Prostate gland (tissue), 2 donors: ENCODE measurements around the gene DHRS4L2. TPM values are rescaled to one million over a fixed set of nuclear protein-coding genes. Genes with fewer than 3 reads are reported as not detected.
"Not testable (repeated sequence)": the region's sequence is repeated elsewhere in the genome, so short reads cannot be mapped to it uniquely, and the experiment has no call there.

Source experiments
- DNase-seq: peaks from one replicate; pipeline ENCODE4 v3.0.0-alpha.2; 2019; ENCODE audit warnings: low spot score
- H3K27ac ChIP-seq, 2 donors: fragments of 200-600 bp; sonication (generic); 2 replicates each; pipeline ENCODE4 v1.5.1; 2017 to 2019
- H3K27me3 ChIP-seq: fragments of 200-600 bp; sonication (generic); replicated peaks from 2 replicates; pipeline ENCODE4 v1.5.1; 2019; ENCODE audit not compliant: insufficient read depth
- H3K36me3 ChIP-seq, 2 donors: fragments of 200-600 bp; sonication (generic); 1 replicate in 1 of 2; 2 replicates in 1 of 2; pipeline versions ENCODE4 v1.5.1 to v1.8.1; 2017 to 2019
- H3K4me1 ChIP-seq: fragments of 200-600 bp; sonication (generic); replicated peaks from 2 replicates; pipeline ENCODE4 v1.5.1; 2019
- H3K4me3 ChIP-seq, 2 donors: fragments of 200-600 bp; sonication (generic); 2 replicates each; pipeline ENCODE4 v1.5.1; 2017 to 2019
- H3K9me3 ChIP-seq: fragments of 200-600 bp; sonication (generic); 2 replicates; pipeline ENCODE4 v1.5.1; 2017
- CTCF ChIP-seq, 4 experiments: fragments of 200-600 bp in 2 of 4; fragments of 450-650 bp in 2 of 4; sonication (generic) in 2 of 4; IDR thresholded peaks; 1 replicate in 3 of 4; 2 replicates in 1 of 4; pipeline ENCODE4 v1.5.1; 2016 to 2019; ENCODE audit warnings: antibody characterized with exemption in 4 of 4, mild to moderate bottlenecking in 2 of 4, moderate library complexity in 2 of 4
- POLR2A ChIP-seq: fragments of 450-650 bp; IDR thresholded peaks from one replicate; pipeline ENCODE4 v1.6.1; 2016; ENCODE audit warnings: antibody characterized with exemption, mild to moderate bottlenecking
- POLR2AphosphoS5 ChIP-seq: sonication (generic); formaldehyde crosslinking; IDR thresholded peaks from one replicate; pipeline ENCODE4 v1.6.1; 2017; ENCODE audit warnings: antibody characterized with exemption
- WGBS: methylation state at CpG from one replicate; pipeline ENCODE4 v1.1.5; 2018; 5-methylcytosine and 5-hydroxymethylcytosine counted together
- intact Hi-C: fragments of 100-400 bp; cut with DNase I; formaldehyde crosslinking; loops from one replicate; pipeline ENCODE4 v1.14.2; 2022
- total RNA-seq, 2 donors: library from RNA; depleted of rRNA; stranded (reverse); fragments of >200 nt; gene quantifications; one replicate each; pipeline ENCODE4 v1.1.0, GENCODE V29; 2016

Gene DHRS4L2
- total RNA-seq, 2 donors from 2014 or later = 13.1 to 17.9 TPM

- H3K9me3 ChIP-seq, intact Hi-C loops, H3K27me3 ChIP-seq, DNase-seq, H3K4me3 ChIP-seq, H3K27ac ChIP-seq, H3K36me3 ChIP-seq, H3K4me1 ChIP-seq: not testable (repeated sequence)
- TF ChIP-seq CTCF (IDR thresholded peaks at IDR 0.05) = peak in 1 of 4 experiments; percentile 12
- TF ChIP-seq POLR2AphosphoS5 = peak; percentile 40
- WGBS = 37% methylated on average over 2 of the region's 2 CpGs
These were observed 31.2 kb downstream of the DHRS4L2 start for GRCh38 chr14:24019944-24020343.

GRCh38 chr14:24020520-24020919 lies 31.8 kb downstream of the DHRS4L2 start:
- H3K9me3 ChIP-seq, H3K27ac ChIP-seq, DNase-seq, intact Hi-C loops, H3K4me1 ChIP-seq, H3K4me3 ChIP-seq, H3K27me3 ChIP-seq, H3K36me3 ChIP-seq: not testable (repeated sequence)
- 87% methylated on average over 3 of the region's 3 CpGs for WGBS

GRCh38 chr14:24024939-24025418 lies 36.2 kb downstream of the DHRS4L2 start:
- H3K9me3 ChIP-seq, H3K27ac ChIP-seq, intact Hi-C loops, DNase-seq, H3K4me1 ChIP-seq, H3K36me3 ChIP-seq, H3K4me3 ChIP-seq, H3K27me3 ChIP-seq: not testable (repeated sequence)
- 76% methylated on average over 3 of the region's 3 CpGs for WGBS

- 95% methylated on average over 3 of the region's 3 CpGs for WGBS
- intact Hi-C loops, H3K36me3 ChIP-seq: not testable (repeated sequence)
These were observed 41.0 kb downstream of the DHRS4L2 start for GRCh38 chr14:24029687-24030086.

GRCh38 chr14:24031331-24031730 lies 42.6 kb downstream of the DHRS4L2 start:
- WGBS = 93% methylated on average over 2 of the region's 2 CpGs
- H3K36me3 ChIP-seq, H3K27me3 ChIP-seq, H3K4me1 ChIP-seq, DNase-seq, H3K9me3 ChIP-seq, intact Hi-C loops, H3K27ac ChIP-seq, H3K4me3 ChIP-seq: not testable (repeated sequence)

More at GRCh38 chr14:24029687-24030086, 41.0 kb downstream of the DHRS4L2 start:
- not testable (repeated sequence) for H3K4me1 ChIP-seq, H3K4me3 ChIP-seq, H3K27me3 ChIP-seq, DNase-seq, H3K9me3 ChIP-seq, H3K27ac ChIP-seq

- DNase-seq = no peak
- H3K4me1 ChIP-seq = no peaks in the 10 kb centered on the region
- no peak overlapping the region for H3K27ac ChIP-seq
- TF ChIP-seq POLR2A = no peak
- no peak for TF ChIP-seq POLR2AphosphoS5
- no peak for TF ChIP-seq CTCF (IDR thresholded peaks at IDR 0.05)
- no peak overlapping the region for H3K4me3 ChIP-seq
- intact Hi-C loops = no loop called here
- no peaks in the 10 kb centered on the region for H3K27me3 ChIP-seq
- 52% methylated on average over 2 of the region's 2 CpGs for WGBS
- no peaks in the 10 kb centered on the region for H3K36me3 ChIP-seq
- H3K9me3 ChIP-seq = no peaks in the 10 kb centered on the region
These were observed 44.1 kb downstream of the DHRS4L2 start for GRCh38 chr14:24032727-24033418.

GRCh38 chr14:24035769-24036168 lies 47.0 kb downstream of the DHRS4L2 start:
- H3K4me1 ChIP-seq, H3K36me3 ChIP-seq, H3K27me3 ChIP-seq, intact Hi-C loops, H3K9me3 ChIP-seq, DNase-seq: not testable (repeated sequence)
- Histone ChIP-seq H3K4me3 (peak overlapping the region; percentile 31 to 48), H3K27ac (peak overlapping the region; percentile 83 to 84)
- WGBS = 56% methylated on average over 3 of the region's 4 CpGs
